Stimulated activated CD4-positive, alpha-beta T cell treated with anti-CD3 and anti-CD28 coated beads, Interleukin-15, amount 100 ng/mL, for 48 hours (primary cell): Measurements from ENCODE around the gene OSBP.
"Not testable (repeated sequence)": the region's sequence is repeated elsewhere in the genome, so short reads cannot be mapped to it uniquely, and the experiment has no call there.

ENCODE experiments used
- DNase-seq, 2 donors: peaks; one replicate each; pipeline ENCODE4 v3.0.0-alpha.2; 2020; ENCODE audit warnings: low read depth in 2 of 2

The OSBP gene

GRCh38 chr11:59615637-59616395 lies at the start of gene OSBP:
OSBP (minus strand) TSS chr11:59615774; CDS start chr11:59615664, 110 bp downstream.
- DNase-seq = peak; percentile 96

GRCh38 chr11:59660621-59661020 lies 45.0 kb upstream of the OSBP start:
- no peak for DNase-seq

GRCh38 chr11:59659981-59660380 lies 44.4 kb upstream of the OSBP start:
- DNase-seq = no peak

- DNase-seq = no peak
These were observed 42.5 kb upstream of the OSBP start for GRCh38 chr11:59658036-59658435.

- DNase-seq = no peak
These were observed 39.3 kb upstream of the OSBP start for GRCh38 chr11:59654893-59655292.

- DNase-seq = no peak
These were observed 31.8 kb upstream of the OSBP start for GRCh38 chr11:59647245-59647980.

GRCh38 chr11:59644528-59644927 lies 29.0 kb upstream of the OSBP start:
- DNase-seq = no peak

- no peak for DNase-seq
These were observed 27.8 kb upstream of the OSBP start for GRCh38 chr11:59643390-59643789.

GRCh38 chr11:59641156-59641555 lies 25.6 kb upstream of the OSBP start:
- no peak for DNase-seq

- DNase-seq = no peak
These were observed 14.9 kb upstream of the OSBP start for GRCh38 chr11:59630493-59630892.

- DNase-seq = no peak
These were observed 14.4 kb upstream of the OSBP start for GRCh38 chr11:59629996-59630395.

- not testable (repeated sequence) for DNase-seq
These were observed 11.4 kb upstream of the OSBP start for GRCh38 chr11:59626969-59627368.

- no peak for DNase-seq
These were observed 10.1 kb upstream of the OSBP start for GRCh38 chr11:59625703-59626102.

- no peak for DNase-seq
These were observed 2.3 kb upstream of the OSBP start for GRCh38 chr11:59617876-59618275.

- DNase-seq = no peak
These were observed 915 bp upstream of the OSBP start for GRCh38 chr11:59616396-59616982.

GRCh38 chr11:59615120-59615636 lies 396 bp downstream of the OSBP start:
- DNase-seq = peak; percentile 41

- no peak for DNase-seq
These were observed 1.1 kb downstream of the OSBP start for GRCh38 chr11:59614277-59615119.

GRCh38 chr11:59611570-59612565 lies 3.7 kb downstream of the OSBP start:
- no peak for DNase-seq

- peak; percentile 9 to 14 for DNase-seq
These were observed 5.3 kb downstream of the OSBP start for GRCh38 chr11:59610289-59610688.

GRCh38 chr11:59607703-59608454 lies 7.7 kb downstream of the OSBP start:
- no peak for DNase-seq
